SK-N-MC (cell line): Measurements from ENCODE around the gene CGNL1.

Source experiments
- DNase-seq: peaks from one replicate; pipeline ENCODE4 v3.0.0-alpha.2; 2011; ENCODE audit warnings: low read depth, low spot score
- H3K27ac ChIP-seq: fragments of 200-600 bp; sonication (generic); 2 replicates; pipeline ENCODE4 v1.5.1; 2016; ENCODE audit warnings: mixed run types
- H3K36me3 ChIP-seq: fragments of 200-600 bp; sonication (generic); 2 replicates; pipeline ENCODE4 v1.6.1; 2017; ENCODE audit warnings: antibody characterized with exemption, low read length, mixed read lengths; ENCODE audit not compliant: insufficient read depth
- H3K4me3 ChIP-seq: fragments of 200-600 bp; sonication (generic); 2 replicates; pipeline ENCODE4 v1.5.1; 2016
- H3K9ac ChIP-seq: fragments of 200-600 bp; sonication (generic); 2 replicates; pipeline ENCODE4 v1.8.0; 2017; ENCODE audit warnings: mixed run types, mixed read lengths; ENCODE audit not compliant: insufficient read length
- H3K9me3 ChIP-seq: fragments of 200-600 bp; sonication (generic); 2 replicates; pipeline ENCODE4 v1.6.1; 2017; ENCODE audit warnings: low read depth, mild to moderate bottlenecking, antibody characterized with exemption, low read length, moderate library complexity, mixed read lengths
- EZH2 ChIP-seq: fragments of 200-600 bp; sonication (generic); IDR thresholded peaks from one replicate; pipeline ENCODE4 v1.6.1; 2017; ENCODE audit warnings: antibody characterized with exemption
- FOXP2 ChIP-seq: optimal IDR thresholded peaks from 2 replicates; pipeline ENCODE3; 2011; ENCODE audit warnings: mild to moderate bottlenecking, moderate library complexity; ENCODE audit not compliant: insufficient read depth; ENCODE audit errors: extremely low read length, control extremely low read depth
- POLR2AphosphoS5 ChIP-seq: IDR thresholded peaks from 2 replicates; pipeline ENCODE4 v1.6.1; 2012; ENCODE audit warnings: mild to moderate bottlenecking, low read depth, low read length, borderline replicate concordance

Gene CGNL1

DNA sequence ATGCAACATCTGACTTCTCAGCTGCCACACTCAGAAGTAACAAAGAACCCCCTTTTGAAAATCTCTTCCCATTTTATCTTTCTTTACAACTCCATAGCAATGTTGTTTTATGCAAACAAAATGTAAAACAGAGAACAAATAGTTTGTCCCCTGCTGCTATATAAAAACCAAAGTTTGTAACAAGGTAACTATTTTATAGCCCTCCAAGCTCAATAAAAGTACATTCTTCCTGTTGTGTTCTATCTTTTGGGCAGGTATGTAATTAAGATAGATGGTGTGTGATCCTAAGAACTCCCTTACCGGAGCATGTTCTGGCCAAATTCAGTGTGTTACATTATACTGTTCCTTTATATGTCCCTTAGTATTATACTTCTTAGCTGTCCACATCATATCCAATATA, 12.6 kb upstream of the CGNL1 start:
- TF ChIP-seq POLR2AphosphoS5 = no peak
- TF ChIP-seq FOXP2 = no peak
- TF ChIP-seq EZH2 = no peak
- DNase-seq = no peak
- Histone ChIP-seq H3K36me3 (no peaks in the 10 kb centered on the region), H3K4me3 (no peak overlapping the region), H3K9ac (no peak overlapping the region), H3K27ac (no peak overlapping the region), H3K9me3 (no peaks in the 10 kb centered on the region)

- no peak overlapping the region for H3K9ac ChIP-seq
- no peak overlapping the region for H3K27ac ChIP-seq
- DNase-seq = no peak
- H3K36me3 ChIP-seq = no peaks in the 10 kb centered on the region
- no peak overlapping the region for H3K4me3 ChIP-seq
- no peaks in the 10 kb centered on the region for H3K9me3 ChIP-seq
- TF ChIP-seq EZH2 (no peak), POLR2AphosphoS5 (no peak)
Measured at GRCh38 chr15:57364282-57365007, 11.9 kb upstream of the CGNL1 start.

- Histone ChIP-seq H3K9ac (no peak overlapping the region), H3K4me3 (no peak overlapping the region), H3K27ac (no peak overlapping the region), H3K9me3 (no peaks in the 10 kb centered on the region), H3K36me3 (no peaks in the 10 kb centered on the region)
- TF ChIP-seq FOXP2 = no peak
- no peak for TF ChIP-seq POLR2AphosphoS5
- TF ChIP-seq EZH2 = no peak
- DNase-seq = no peak
Measured at GRCh38 chr15:57367556-57367955, 8.7 kb upstream of the CGNL1 start.

- TF ChIP-seq FOXP2 (no peak), EZH2 (no peak), POLR2AphosphoS5 (no peak)
Measured at GRCh38 chr15:57370929-57371328, 5.4 kb upstream of the CGNL1 start.

DNA sequence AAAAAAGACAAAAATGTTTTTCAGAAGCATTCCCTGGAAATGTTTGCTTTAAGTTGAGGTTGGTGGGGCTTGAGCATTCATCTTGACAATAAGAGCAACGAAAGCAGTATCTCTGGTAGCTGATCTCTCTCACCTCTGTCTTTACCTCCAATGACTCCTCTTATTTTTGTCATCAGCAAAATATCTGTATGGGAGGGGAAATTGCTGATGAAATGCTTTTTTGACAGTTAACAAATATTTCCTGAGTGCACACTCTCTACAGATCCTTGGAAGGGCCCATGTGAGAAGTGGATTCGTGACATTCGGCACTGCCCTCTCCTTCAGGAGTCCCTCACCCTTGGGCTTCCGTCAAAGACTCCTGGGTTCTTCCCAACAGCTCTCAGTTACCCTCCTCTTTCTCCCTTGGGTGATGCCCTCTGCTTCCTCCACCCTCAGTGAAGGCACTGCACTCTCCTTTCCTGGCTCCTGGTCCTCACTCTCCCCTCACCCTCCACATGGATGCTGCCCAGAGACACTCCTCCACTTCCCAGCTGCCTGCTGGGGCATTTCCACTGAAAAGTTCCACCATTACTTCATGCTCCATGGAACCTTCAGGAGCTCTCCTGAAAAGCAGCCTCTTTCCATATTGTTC, 2.9 kb upstream of the CGNL1 start:
- Histone ChIP-seq H3K9ac (no peak overlapping the region), H3K36me3 (no peaks in the 10 kb centered on the region), H3K27ac (no peak overlapping the region), H3K4me3 (no peak overlapping the region), H3K9me3 (no peaks in the 10 kb centered on the region)
- no peak for DNase-seq
- TF ChIP-seq FOXP2 = no peak

More at GRCh38 chr15:57370929-57371328, 5.4 kb upstream of the CGNL1 start:
- no peak overlapping the region for H3K4me3 ChIP-seq
- H3K9ac ChIP-seq = no peak overlapping the region
- H3K9me3 ChIP-seq = no peaks in the 10 kb centered on the region
- DNase-seq = no peak
- H3K27ac ChIP-seq = no peak overlapping the region
- H3K36me3 ChIP-seq = no peaks in the 10 kb centered on the region

- H3K27ac ChIP-seq = no peak overlapping the region
- no peak for TF ChIP-seq FOXP2
- TF ChIP-seq POLR2AphosphoS5 = no peak
- TF ChIP-seq EZH2 = no peak
- H3K9me3 ChIP-seq = no peaks in the 10 kb centered on the region
- no peak for DNase-seq
- H3K9ac ChIP-seq = no peak overlapping the region
- H3K36me3 ChIP-seq = no peaks in the 10 kb centered on the region
- H3K4me3 ChIP-seq = no peak overlapping the region
Measured at GRCh38 chr15:57373882-57374276, 2.4 kb upstream of the CGNL1 start.

DNA sequence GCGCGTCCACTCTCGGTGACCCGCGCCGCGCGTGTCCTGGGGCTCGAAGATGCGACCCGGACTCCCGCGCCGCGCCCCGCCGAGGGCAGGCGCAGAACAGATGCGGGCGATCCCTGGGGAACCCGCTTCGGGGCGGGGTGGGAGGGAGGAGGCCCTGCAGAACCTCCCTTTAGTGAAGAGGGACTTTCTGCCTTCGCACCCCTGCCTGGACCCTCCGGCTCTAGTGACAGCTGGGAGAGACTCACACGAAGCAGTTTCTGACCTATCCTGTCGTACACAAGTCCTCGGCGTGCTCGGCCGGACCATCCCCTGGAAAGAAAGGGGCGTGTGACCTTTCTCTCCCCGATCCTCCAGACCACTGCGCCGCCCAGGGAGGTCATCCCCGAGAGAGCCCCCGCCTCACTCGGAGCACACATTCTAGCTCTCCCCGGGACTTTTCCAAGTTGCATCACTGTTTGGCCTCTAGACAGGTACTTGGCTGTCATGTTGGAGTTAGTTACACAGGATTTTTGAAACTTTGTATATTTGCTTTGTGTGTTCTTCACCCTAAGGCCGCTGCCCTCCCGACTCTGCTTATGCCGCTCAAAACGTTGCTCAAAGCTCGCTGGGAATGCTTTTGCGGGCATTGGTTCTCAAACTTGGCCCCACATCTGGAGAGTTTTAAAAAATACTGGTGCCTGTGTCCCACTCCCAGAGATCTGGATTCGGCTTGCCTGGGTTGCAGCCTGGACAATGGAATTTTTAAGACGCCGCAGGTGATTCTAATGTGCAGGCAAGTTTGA, 582 bp downstream of the CGNL1 start:
- no peak overlapping the region for H3K27ac ChIP-seq
- no peaks in the 10 kb centered on the region for H3K9me3 ChIP-seq
- DNase-seq = no peak
- H3K9ac ChIP-seq = no peak overlapping the region
- H3K4me3 ChIP-seq = no peak overlapping the region
- TF ChIP-seq FOXP2 (no peak), POLR2AphosphoS5 (no peak), EZH2 (no peak)
- no peaks in the 10 kb centered on the region for H3K36me3 ChIP-seq

DNA sequence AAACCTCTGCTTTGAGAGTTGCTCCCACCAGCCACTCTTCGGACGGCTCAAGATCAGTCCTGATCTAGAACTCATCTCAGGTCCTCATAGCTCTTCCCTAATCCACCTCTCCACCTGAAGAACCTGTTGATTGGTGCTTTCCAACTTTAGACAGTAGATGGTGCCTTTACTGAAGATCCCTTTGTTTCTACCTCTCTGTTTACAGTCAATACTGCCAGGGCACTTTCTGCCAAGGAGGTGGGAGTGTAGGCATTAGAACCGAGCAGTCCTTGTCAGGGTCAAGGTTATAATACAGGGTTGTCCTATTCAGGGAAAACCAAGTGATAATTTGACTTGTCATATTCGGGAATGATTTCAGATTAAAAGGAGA, 1.2 kb downstream of the CGNL1 start:
- H3K36me3 ChIP-seq = no peaks in the 10 kb centered on the region
- H3K27ac ChIP-seq = no peak overlapping the region
- H3K9me3 ChIP-seq = no peaks in the 10 kb centered on the region
- DNase-seq = no peak
- no peak overlapping the region for H3K4me3 ChIP-seq
- no peak overlapping the region for H3K9ac ChIP-seq
- no peak for TF ChIP-seq EZH2
- no peak for TF ChIP-seq POLR2AphosphoS5
- TF ChIP-seq FOXP2 = no peak

GRCh38 chr15:57379487-57379886, 3.2 kb downstream of the CGNL1 start:
- H3K36me3 ChIP-seq = no peaks in the 10 kb centered on the region
- DNase-seq = no peak
- H3K4me3 ChIP-seq = no peak overlapping the region
- H3K27ac ChIP-seq = no peak overlapping the region
- TF ChIP-seq EZH2 = no peak
- no peak for TF ChIP-seq FOXP2
- TF ChIP-seq POLR2AphosphoS5 = no peak
- H3K9ac ChIP-seq = no peak overlapping the region
- no peaks in the 10 kb centered on the region for H3K9me3 ChIP-seq
